Measurements from ENCODE around the gene ERN1. TPM values are rescaled to one million over a fixed set of nuclear protein-coding genes. Genes with fewer than 3 reads are reported as not detected.

Gene ERN1
- total and polyA plus RNA-seq, 2 of the 13 experiments (the other 11 are each of a cell fraction or from before 2014, with no cell fraction given), result 6.0 to 12.7 TPM

GRCh38 chr17:64025732-64026294 is 104.1 kb downstream of the ERN1 start (continued):
- no peak for TF ChIP-seq ZNF251 (CRISPR knock-in tag; IDR thresholded peaks at IDR 0.05)
- TF ChIP-seq KMT2B (CRISPR knock-in tag; IDR thresholded peaks at IDR 0.05), result 0 out of 2 replicates have a peak, but pooled peaks have one; percentile 28
- TF ChIP-seq TRIM22 (IDR thresholded peaks at IDR 0.05), result no peak
- TF ChIP-seq SNAI1 (CRISPR knock-in tag; IDR thresholded peaks at IDR 0.05; ENCODE audit: borderline replicate concordance), result no peak
- TF ChIP-seq SNAPC5 (CRISPR knock-in tag; IDR thresholded peaks at IDR 0.05; ENCODE audit: borderline replicate concordance), result no peak
- no peak for TF ChIP-seq TMF1 (CRISPR knock-in tag; IDR thresholded peaks at IDR 0.05; ENCODE audit: low read depth)
- TF ChIP-seq KLF11 (CRISPR knock-in tag; IDR thresholded peaks at IDR 0.05), result peak; percentile 88
- TF ChIP-seq TCF7L2 (IDR thresholded peaks at IDR 0.05; ENCODE audit: low read depth, low read length), result no peak
- no peak for TF ChIP-seq ARNTL (CRISPR knock-in tag; IDR thresholded peaks at IDR 0.05)
- TF ChIP-seq MLLT10 (CRISPR knock-in tag; IDR thresholded peaks at IDR 0.05), result no peak
- peak; percentile 28; the same call in 1 of the 2 replicates for TF ChIP-seq IRF2 (CRISPR knock-in tag; IDR thresholded peaks at IDR 0.05)
- TF ChIP-seq ZNF672 (CRISPR knock-in tag; IDR thresholded peaks at IDR 0.05), result no peak
- 0 out of 2 replicates have a peak, but pooled peaks have one; percentile 20 for TF ChIP-seq CEBPB (IDR thresholded peaks at IDR 0.05; ENCODE audit: borderline replicate concordance, low read depth, low read length)
- TF ChIP-seq FOXP1 (IDR thresholded peaks at IDR 0.05), result no peak
- TF ChIP-seq FOXP1 (CRISPR knock-in tag; IDR thresholded peaks at IDR 0.05), result peak; percentile 36; the same call in 1 of the 2 replicates
- TF ChIP-seq ZNF451 (CRISPR knock-in tag; IDR thresholded peaks at IDR 0.05), result no peak
- TF ChIP-seq THAP9 (CRISPR knock-in tag; IDR thresholded peaks at IDR 0.05; ENCODE audit: borderline replicate concordance), result peak; percentile 58; the same call in 1 of the 2 replicates
- no peak for TF ChIP-seq ZNF253 (CRISPR knock-in tag; IDR thresholded peaks at IDR 0.05; ENCODE audit: borderline replicate concordance)
- no peak for TF ChIP-seq THAP8 (CRISPR knock-in tag; IDR thresholded peaks at IDR 0.05; ENCODE audit: borderline replicate concordance)
- no peak for TF ChIP-seq ELF4 (CRISPR knock-in tag; IDR thresholded peaks at IDR 0.05; ENCODE audit: borderline replicate concordance)
- TF ChIP-seq ZNF383 (CRISPR knock-in tag; IDR thresholded peaks at IDR 0.05; ENCODE audit: borderline replicate concordance), result no peak
- no peak for TF ChIP-seq ZNF883 (CRISPR knock-in tag; IDR thresholded peaks at IDR 0.05; ENCODE audit: not compliant biosample characterization)
- 0 out of 2 replicates have a peak, but pooled peaks have one; percentile 58 for TF ChIP-seq NKX3-1 (CRISPR knock-in tag; IDR thresholded peaks at IDR 0.05)
- TF ChIP-seq NFIB (CRISPR knock-in tag; IDR thresholded peaks at IDR 0.05; ENCODE audit: borderline replicate concordance), result no peak
- peak; percentile 76 for TF ChIP-seq HNRNPLL (IDR thresholded peaks at IDR 0.05; ENCODE audit: low read depth, low read length, poor library complexity, severe bottlenecking)
- no peak for TF ChIP-seq CREB3 (CRISPR knock-in tag; IDR thresholded peaks at IDR 0.05)

Data from HepG2 (cell line).